ENCODE measurements around the gene EDEM3.

The EDEM3 gene

DNA sequence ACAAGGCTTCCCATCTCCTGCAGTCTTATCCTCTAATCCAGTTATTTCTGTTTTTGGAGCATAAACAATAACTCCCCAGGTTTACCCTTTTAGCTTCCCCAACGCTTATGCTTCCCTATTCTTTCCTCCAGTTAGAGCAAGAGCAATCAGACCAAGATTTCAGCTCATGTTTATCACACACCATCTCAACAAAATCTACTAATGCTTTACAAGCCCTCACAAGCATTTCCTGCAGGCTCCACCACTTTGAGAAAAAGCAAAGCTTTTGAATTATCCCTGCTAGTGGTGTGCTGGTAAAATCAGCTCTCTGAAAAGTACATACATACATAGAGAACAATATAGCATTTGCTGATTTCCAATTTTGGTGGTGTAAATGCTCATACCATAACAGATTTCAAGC, 92.9 kb downstream of the EDEM3 start:
- Histone ChIP-seq H3K27me3 (ENCODE audit: insufficient read depth, poor library complexity, severe bottlenecking) (no peaks in the 10 kb centered on the region), H3K27ac (replicated peaks) (no peak overlapping the region), H3K4me3 (replicated peaks; ENCODE audit: insufficient read depth, low read length) (no peak overlapping the region)
- no peak for DNase-seq (ENCODE audit: low read depth in 1 of 2, low spot score in 1 of 2)
- TF ChIP-seq, protein P1, sequence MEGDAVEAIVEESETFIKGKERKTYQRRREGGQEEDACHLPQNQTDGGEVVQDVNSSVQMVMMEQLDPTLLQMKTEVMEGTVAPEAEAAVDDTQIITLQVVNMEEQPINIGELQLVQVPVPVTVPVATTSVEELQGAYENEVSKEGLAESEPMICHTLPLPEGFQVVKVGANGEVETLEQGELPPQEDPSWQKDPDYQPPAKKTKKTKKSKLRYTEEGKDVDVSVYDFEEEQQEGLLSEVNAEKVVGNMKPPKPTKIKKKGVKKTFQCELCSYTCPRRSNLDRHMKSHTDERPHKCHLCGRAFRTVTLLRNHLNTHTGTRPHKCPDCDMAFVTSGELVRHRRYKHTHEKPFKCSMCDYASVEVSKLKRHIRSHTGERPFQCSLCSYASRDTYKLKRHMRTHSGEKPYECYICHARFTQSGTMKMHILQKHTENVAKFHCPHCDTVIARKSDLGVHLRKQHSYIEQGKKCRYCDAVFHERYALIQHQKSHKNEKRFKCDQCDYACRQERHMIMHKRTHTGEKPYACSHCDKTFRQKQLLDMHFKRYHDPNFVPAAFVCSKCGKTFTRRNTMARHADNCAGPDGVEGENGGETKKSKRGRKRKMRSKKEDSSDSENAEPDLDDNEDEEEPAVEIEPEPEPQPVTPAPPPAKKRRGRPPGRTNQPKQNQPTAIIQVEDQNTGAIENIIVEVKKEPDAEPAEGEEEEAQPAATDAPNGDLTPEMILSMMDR (IDR thresholded peaks at IDR 0.05; ENCODE audit: insufficient read depth, low read length) = no peak
- TF ChIP-seq SPI1 (IDR thresholded peaks at IDR 0.05; ENCODE audit: borderline replicate concordance, low read depth) (no peak), POLR2AphosphoS5 (IDR thresholded peaks at IDR 0.05; ENCODE audit: low read depth) (no peak), GABPA (IDR thresholded peaks at IDR 0.05; ENCODE audit: low read depth) (no peak)
- TF ChIP-seq, protein P2, sequence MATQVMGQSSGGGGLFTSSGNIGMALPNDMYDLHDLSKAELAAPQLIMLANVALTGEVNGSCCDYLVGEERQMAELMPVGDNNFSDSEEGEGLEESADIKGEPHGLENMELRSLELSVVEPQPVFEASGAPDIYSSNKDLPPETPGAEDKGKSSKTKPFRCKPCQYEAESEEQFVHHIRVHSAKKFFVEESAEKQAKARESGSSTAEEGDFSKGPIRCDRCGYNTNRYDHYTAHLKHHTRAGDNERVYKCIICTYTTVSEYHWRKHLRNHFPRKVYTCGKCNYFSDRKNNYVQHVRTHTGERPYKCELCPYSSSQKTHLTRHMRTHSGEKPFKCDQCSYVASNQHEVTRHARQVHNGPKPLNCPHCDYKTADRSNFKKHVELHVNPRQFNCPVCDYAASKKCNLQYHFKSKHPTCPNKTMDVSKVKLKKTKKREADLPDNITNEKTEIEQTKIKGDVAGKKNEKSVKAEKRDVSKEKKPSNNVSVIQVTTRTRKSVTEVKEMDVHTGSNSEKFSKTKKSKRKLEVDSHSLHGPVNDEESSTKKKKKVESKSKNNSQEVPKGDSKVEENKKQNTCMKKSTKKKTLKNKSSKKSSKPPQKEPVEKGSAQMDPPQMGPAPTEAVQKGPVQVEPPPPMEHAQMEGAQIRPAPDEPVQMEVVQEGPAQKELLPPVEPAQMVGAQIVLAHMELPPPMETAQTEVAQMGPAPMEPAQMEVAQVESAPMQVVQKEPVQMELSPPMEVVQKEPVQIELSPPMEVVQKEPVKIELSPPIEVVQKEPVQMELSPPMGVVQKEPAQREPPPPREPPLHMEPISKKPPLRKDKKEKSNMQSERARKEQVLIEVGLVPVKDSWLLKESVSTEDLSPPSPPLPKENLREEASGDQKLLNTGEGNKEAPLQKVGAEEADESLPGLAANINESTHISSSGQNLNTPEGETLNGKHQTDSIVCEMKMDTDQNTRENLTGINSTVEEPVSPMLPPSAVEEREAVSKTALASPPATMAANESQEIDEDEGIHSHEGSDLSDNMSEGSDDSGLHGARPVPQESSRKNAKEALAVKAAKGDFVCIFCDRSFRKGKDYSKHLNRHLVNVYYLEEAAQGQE (IDR thresholded peaks at IDR 0.05; ENCODE audit: insufficient replicate concordance, low read depth) = no peak

DNA sequence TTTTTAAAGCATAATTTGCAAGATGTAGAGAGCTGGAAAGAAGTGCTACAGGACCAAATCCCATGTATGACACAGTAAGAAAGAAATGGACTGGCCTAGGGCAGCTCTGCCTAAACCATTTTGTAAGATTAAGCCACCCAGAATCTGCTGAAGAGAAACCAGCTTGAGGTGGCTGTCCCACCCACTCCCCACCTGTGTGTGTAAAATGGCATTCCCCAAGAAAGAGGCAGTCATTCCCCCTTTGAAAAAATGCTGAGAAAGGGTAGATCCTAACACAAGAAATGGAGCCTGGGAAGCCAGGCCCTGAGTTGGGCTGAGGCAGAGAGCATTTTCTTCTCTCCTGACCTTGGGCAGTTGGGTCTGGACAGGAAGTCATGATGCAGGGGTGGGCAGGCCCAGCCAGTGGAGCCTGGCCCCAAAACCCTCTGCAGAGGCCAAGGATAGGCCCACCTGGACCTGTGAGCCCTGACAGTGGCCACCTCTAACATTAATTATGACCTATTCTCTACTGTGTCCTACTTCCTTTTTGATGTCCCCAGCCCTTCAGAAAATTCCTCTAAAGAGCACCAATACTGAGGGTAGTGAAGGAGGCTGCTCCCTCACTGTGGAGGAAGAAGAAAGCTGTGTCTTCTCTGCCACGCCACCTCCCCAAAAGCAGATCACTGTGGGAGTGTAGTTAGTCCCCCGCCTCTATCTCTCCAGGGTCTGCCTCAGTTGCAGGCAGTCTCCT, 94.0 kb downstream of the EDEM3 start:
- no peak overlapping the region for H3K27ac ChIP-seq (replicated peaks)
- H3K4me3 ChIP-seq (replicated peaks; ENCODE audit: insufficient read depth, low read length) = no peak overlapping the region
- H3K27me3 ChIP-seq (ENCODE audit: insufficient read depth, poor library complexity, severe bottlenecking) = no peaks in the 10 kb centered on the region
- no peak for DNase-seq (ENCODE audit: low read depth in 1 of 2, low spot score in 1 of 2)
- no peak for TF ChIP-seq SPI1 (IDR thresholded peaks at IDR 0.05; ENCODE audit: borderline replicate concordance, low read depth)
- no peak for TF ChIP-seq POLR2AphosphoS5 (IDR thresholded peaks at IDR 0.05; ENCODE audit: low read depth)
- TF ChIP-seq, protein P2 (IDR thresholded peaks at IDR 0.05; ENCODE audit: insufficient replicate concordance, low read depth) = no peak
- TF ChIP-seq, protein P1 (IDR thresholded peaks at IDR 0.05; ENCODE audit: insufficient read depth, low read length) = no peak
- TF ChIP-seq GABPA (IDR thresholded peaks at IDR 0.05; ENCODE audit: low read depth) = no peak

DNA sequence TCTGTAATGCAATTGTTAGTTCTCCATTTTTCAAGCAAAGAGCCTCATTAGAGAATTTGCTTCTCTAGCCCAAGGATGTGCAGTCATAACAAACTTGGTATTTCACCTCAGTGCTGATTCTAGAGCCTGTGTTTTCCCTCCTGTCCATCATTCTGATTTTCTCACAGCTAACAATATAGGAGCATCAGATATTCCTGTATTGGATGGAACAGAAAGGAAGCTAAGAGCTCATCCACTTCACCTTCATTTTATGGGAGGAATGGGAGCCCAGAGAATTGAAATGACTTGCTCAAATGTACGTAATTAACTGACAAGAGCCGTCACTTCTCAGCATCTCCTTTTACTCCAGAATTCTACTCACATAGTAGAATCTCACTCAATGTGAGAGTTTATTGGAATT, 96.6 kb downstream of the EDEM3 start:
- H3K27ac ChIP-seq (replicated peaks) = no peak overlapping the region
- no peak for DNase-seq (ENCODE audit: low read depth in 1 of 2, low spot score in 1 of 2)
- TF ChIP-seq SPI1 (IDR thresholded peaks at IDR 0.05; ENCODE audit: borderline replicate concordance, low read depth) = no peak

DNA sequence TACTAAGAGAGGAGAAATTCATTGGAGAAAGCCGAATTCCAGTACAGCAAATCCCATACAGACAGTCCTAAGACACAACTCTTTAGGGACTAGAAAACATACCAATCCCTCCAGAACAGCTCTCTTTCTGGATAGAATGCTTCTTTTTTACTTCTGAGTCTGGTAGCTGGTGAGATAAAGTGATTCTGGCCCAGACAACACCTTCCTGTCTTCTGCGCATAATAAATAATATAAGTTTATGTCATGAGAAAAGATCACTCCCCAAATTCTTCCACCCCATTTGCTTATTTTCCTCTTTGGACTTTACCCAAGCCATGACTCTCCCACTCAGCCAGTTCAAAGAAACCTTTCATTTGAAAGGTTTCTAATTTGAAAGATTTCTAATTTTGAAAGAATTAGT, 98.4 kb downstream of the EDEM3 start:
- TF ChIP-seq, protein P1 (IDR thresholded peaks at IDR 0.05; ENCODE audit: insufficient read depth, low read length) = no peak
- TF ChIP-seq, protein P2 (IDR thresholded peaks at IDR 0.05; ENCODE audit: insufficient replicate concordance, low read depth) = no peak
- DNase-seq (ENCODE audit: low read depth in 1 of 2, low spot score in 1 of 2) = no peak
- no peaks in the 10 kb centered on the region for H3K27me3 ChIP-seq (ENCODE audit: insufficient read depth, poor library complexity, severe bottlenecking)
- H3K27ac ChIP-seq (replicated peaks) = no peak overlapping the region
- H3K4me3 ChIP-seq (replicated peaks; ENCODE audit: insufficient read depth, low read length) = no peak overlapping the region

More for the DNA sequence above, 96.6 kb downstream of the EDEM3 start:
- H3K27me3 ChIP-seq (ENCODE audit: insufficient read depth, poor library complexity, severe bottlenecking) = no peaks in the 10 kb centered on the region
- H3K4me3 ChIP-seq (replicated peaks; ENCODE audit: insufficient read depth, low read length) = no peak overlapping the region
